Measurements from ENCODE around the gene LASP1NB.
A peak's percentile ranks its signal among the peaks of the same experiment; 100 is the strongest.

The LASP1NB gene

GRCh38 chr17:38967290-38967738 is 41.9 kb downstream of the LASP1NB start, which contains the start of gene FBXO47:
FBXO47 (minus strand) TSS chr17:38967403; CDS start chr17:38963025, 4,378 bp downstream.
- peak; percentile 81 for DNase-seq (ENCODE audit: low spot score)

GRCh38 chr17:38969281-38969680 is 43.9 kb downstream of the LASP1NB start:
- no peak for DNase-seq (ENCODE audit: low spot score)

- no peak for DNase-seq (ENCODE audit: low spot score)
Observed at GRCh38 chr17:38970128-38970527, 44.7 kb downstream of the LASP1NB start.

- no peak for DNase-seq (ENCODE audit: low spot score)
Observed at GRCh38 chr17:38970804-38971203, 45.4 kb downstream of the LASP1NB start.

- DNase-seq (ENCODE audit: low spot score) = peak; percentile 23
Observed at GRCh38 chr17:38976187-38976551, 50.8 kb downstream of the LASP1NB start.

GRCh38 chr17:38978180-38978579 is 52.8 kb downstream of the LASP1NB start:
- no peak for DNase-seq (ENCODE audit: low spot score)

Data from GM03348 (cell line).